B cell (primary cell): ENCODE results near the gene LILRB3. TPM values are rescaled to one million over a fixed set of nuclear protein-coding genes. Genes with fewer than 3 reads are reported as not detected.

Source experiments
- ATAC-seq: fragments of 200-7000 bp; cut with Tn5 transposase; one replicate; pipeline ENCODE4 v1.10.0; 2021; ENCODE audit warnings: low read depth, mild to moderate bottlenecking, moderate number of reproducible peaks, moderate library complexity
- CTCF ChIA-PET: fragments of 350-600 bp; sonication (Branson Sonifier 250); formaldehyde crosslinking; loops from one replicate; lab custom pipeline; 2021; ENCODE audit warnings: antibody characterized with exemption, inconsistent platforms; lab: Charles Lee
- POLR2A ChIA-PET: fragments of 350-600 bp; sonication (Branson Sonifier 250); formaldehyde crosslinking; loops from one replicate; lab custom pipeline; 2021; ENCODE audit warnings: antibody characterized with exemption; lab: Charles Lee
- DNase-seq: peaks from one replicate; pipeline ENCODE4 v3.0.0; 2013
- H2AFZ ChIP-seq: 2 replicates; pipeline ENCODE4 v1.6.1; 2012; ENCODE audit warnings: mild to moderate bottlenecking, low read depth, low read length; ENCODE audit not compliant: insufficient read depth, poor library complexity, severe bottlenecking
- H3K27ac ChIP-seq, 2 donors: 1 replicate in 1 of 2; 2 replicates in 1 of 2; pipeline ENCODE4 v1.5.1; 2012 to 2013; ENCODE audit warnings: low read length in 2 of 2, mild to moderate bottlenecking in 2 of 2, moderate library complexity in 1 of 2
- H3K27me3 ChIP-seq, 4 experiments: fragments of 200-600 bp in 1 of 4; sonication (generic) in 1 of 4; replicated peaks in 1 of 4; 1 replicate in 2 of 4; 2 replicates in 2 of 4; pipeline versions ENCODE4 v1.6.1 to v1.7.0; 2013 to 2016; ENCODE audit warnings: low read length in 3 of 4, mild to moderate bottlenecking in 2 of 4, mixed read lengths in 1 of 4, moderate library complexity in 1 of 4; ENCODE audit not compliant: insufficient read depth in 4 of 4, control insufficient read depth in 3 of 4; ENCODE audit errors: control extremely low read depth in 1 of 4
- H3K36me3 ChIP-seq, 2 experiments: replicated peaks in 1 of 2; 1 replicate in 1 of 2; 2 replicates in 1 of 2; pipeline versions ENCODE4 v1.6.1 to v1.7.1; 2013; ENCODE audit warnings: low read length in 1 of 2; ENCODE audit not compliant: insufficient read depth in 2 of 2, control insufficient read depth in 1 of 2; ENCODE audit errors: control extremely low read depth in 1 of 2, extremely low read depth in 1 of 2
- H3K4me1 ChIP-seq, 2 donors: fragments of 200-600 bp in 1 of 2; sonication (generic) in 1 of 2; 1 replicate in 1 of 2; 2 replicates in 1 of 2; pipeline versions ENCODE4 v1.5.1 to v1.6.1; 2013 to 2017; ENCODE audit warnings: low read length in 2 of 2; ENCODE audit not compliant: control insufficient read depth in 2 of 2, insufficient read depth in 2 of 2
- H3K4me2 ChIP-seq: replicated peaks from 2 replicates; pipeline ENCODE3; 2012; ENCODE audit warnings: mild to moderate bottlenecking, low read depth, low read length; ENCODE audit not compliant: poor library complexity, severe bottlenecking
- H3K4me3 ChIP-seq, 5 experiments: fragments of 200-600 bp in 1 of 5; sonication (generic) in 1 of 5; 1 replicate in 3 of 5; 2 replicates in 2 of 5; pipeline versions ENCODE4 v1.5.1 to v1.7.0; 2011 to 2016; ENCODE audit warnings: low read length in 4 of 5, mild to moderate bottlenecking in 4 of 5, low read depth in 2 of 5, control low read depth in 1 of 5, moderate library complexity in 1 of 5; ENCODE audit not compliant: insufficient read depth in 1 of 5; ENCODE audit errors: control extremely low read depth in 1 of 5, extremely low read depth in 1 of 5
- H3K79me2 ChIP-seq: fragments of 200-600 bp; sonication (generic); one replicate; pipeline ENCODE4 v1.6.0; 2016; ENCODE audit warnings: low read length; ENCODE audit not compliant: control insufficient read depth, insufficient read depth
- H3K9ac ChIP-seq: fragments of 200-600 bp; sonication (generic); 2 replicates; pipeline ENCODE4 v1.6.1; 2017; ENCODE audit warnings: mild to moderate bottlenecking, low read length, moderate library complexity
- H3K9me3 ChIP-seq, 3 donors: one replicate each; pipeline versions ENCODE4 v1.6.1 to v1.7.1; 2013; ENCODE audit warnings: low read length in 2 of 3; ENCODE audit not compliant: control insufficient read depth in 2 of 3, insufficient read depth in 1 of 3; ENCODE audit errors: control extremely low read depth in 1 of 3
- H4K20me1 ChIP-seq: 2 replicates; pipeline ENCODE4 v1.6.0; 2012; ENCODE audit warnings: mild to moderate bottlenecking, low read length; ENCODE audit not compliant: insufficient read depth, control insufficient read depth, poor library complexity, severe bottlenecking
- H3K27ac Mint-ChIP-seq: one replicate; pipeline ENCODE4 v1.8.0; 2021; ENCODE audit warnings: mixed read lengths
- H3K27me3 Mint-ChIP-seq: one replicate; pipeline ENCODE4 v1.8.0; 2021; ENCODE audit warnings: mixed read lengths
- H3K4me1 Mint-ChIP-seq: one replicate; pipeline ENCODE4 v1.8.0; 2021; ENCODE audit warnings: mixed read lengths
- H3K4me3 Mint-ChIP-seq: one replicate; pipeline ENCODE4 v1.8.0; 2021; ENCODE audit warnings: mixed read lengths
- H3K9me3 Mint-ChIP-seq: one replicate; pipeline ENCODE4 v1.8.0; 2022; ENCODE audit warnings: mixed read lengths; ENCODE audit not compliant: insufficient read depth
- CTCF ChIP-seq: fragments of 200-600 bp; IDR thresholded peaks from one replicate; pipeline ENCODE4 v1.8.0; 2022; ENCODE audit warnings: antibody characterized with exemption, mild to moderate bottlenecking
- EZH2 ChIP-seq: IDR thresholded peaks from 2 replicates; pipeline ENCODE4 v1.6.1; 2012; ENCODE audit warnings: borderline replicate concordance, low read depth, mild to moderate bottlenecking, moderate library complexity, low read length; ENCODE audit not compliant: insufficient read depth, poor library complexity, severe bottlenecking
- WGBS: methylation state at CpG from one replicate; pipeline ENCODE4 v1.1.5; 2013; ENCODE audit warnings: missing lambda C conversion rate; ENCODE audit not compliant: insufficient coverage; 5-methylcytosine and 5-hydroxymethylcytosine counted together
- intact Hi-C: fragments of 100-400 bp; cut with micrococcal nuclease; formaldehyde crosslinking; loops from one replicate; pipeline ENCODE4 v1.10.0; 2022
- polyA plus RNA-seq: library from polyadenylated mRNA; depleted of rRNA; stranded (reverse); fragments of >200 nt; gene quantifications from 2 replicates; pipeline ENCODE4 v1.2.3, GENCODE V29; 2012
- total RNA-seq, 2 donors: library from RNA; stranded (reverse); fragments of 120-200 nt in 1 of 2; gene quantifications; 1 replicate in 1 of 2; 2 replicates in 1 of 2; pipeline versions ENCODE4 v1.2.3 to v1.2.4, GENCODE V29; 2013 to 2022

Gene LILRB3
- total and polyA plus RNA-seq, 2 donors (not counting 1 experiment from before 2014, with no cell fraction given) = 0.25 to 2.3 TPM

- Histone ChIP-seq H3K4me2 (no peak overlapping the region), H3K9me3 (no peaks in the 10 kb centered on the region), H3K27ac (peak overlapping the region in 1 of 2 donors; percentile 16), H3K4me1 (peaks cover 17 to 50% of the 10 kb centered on the region in 2 donors), H3K79me2 (peaks cover 60% of the 10 kb centered on the region), H3K9ac (no peak overlapping the region), H3K4me3 (no peak overlapping the region), H2AFZ (no peak overlapping the region), H3K27me3 (no peaks in the 10 kb centered on the region), H3K36me3 (peaks cover 0 to 29% of the 10 kb centered on the region in 2 experiments), H4K20me1 (peaks cover 62% of the 10 kb centered on the region)
- intact Hi-C loops = no loop called here
- DNase-seq = no peak
- peak; percentile 9 for ATAC-seq
- Mint-ChIP-seq H3K27ac (peak overlapping the region; percentile 66), H3K27me3 (no peaks in the 10 kb centered on the region), H3K4me3 (peak overlapping the region; percentile 30), H3K4me1 (peaks cover 48% of the 10 kb centered on the region), H3K9me3 (no peaks in the 10 kb centered on the region)
- CTCF ChIA-PET = interaction anchor here (1.2 kb wide), 1 partner anchor 21 kb away, joined by 3 read pairs; the partner anchor contains the start of gene MBOAT7
- POLR2A ChIA-PET = no interaction called here
- no peak for TF ChIP-seq EZH2
- TF ChIP-seq CTCF = no peak
- WGBS = 39% methylated on average over 9 of the region's 10 CpGs
Observed at GRCh38 chr19:54209811-54210494, 12.9 kb downstream of the LILRB3 start.
